Nephron progenitor cell (in vitro differentiated cells): ENCODE data around the gene C14orf132.

Experiments
- DNase-seq: peaks from one replicate; pipeline ENCODE4 v3.0.0; 2021
- H3K27ac Mint-ChIP-seq: 2 replicates; pipeline ENCODE4 v1.8.0; 2021; ENCODE audit warnings: mild to moderate bottlenecking, moderate library complexity, mixed read lengths
- H3K27me3 Mint-ChIP-seq: 2 replicates; pipeline ENCODE4 v1.8.0; 2021; ENCODE audit warnings: mild to moderate bottlenecking, low read depth, mixed read lengths; ENCODE audit not compliant: poor library complexity
- H3K36me3 Mint-ChIP-seq: 2 replicates; pipeline ENCODE4 v1.8.0; 2021; ENCODE audit warnings: low read depth, mixed read lengths
- H3K4me1 Mint-ChIP-seq: 2 replicates; pipeline ENCODE4 v1.8.0; 2021; ENCODE audit warnings: mixed read lengths
- H3K4me3 Mint-ChIP-seq: 2 replicates; pipeline ENCODE4 v1.8.0; 2021; ENCODE audit warnings: mild to moderate bottlenecking, moderate library complexity, mixed read lengths
- H3K9me3 Mint-ChIP-seq: 2 replicates; pipeline ENCODE4 v1.8.0; 2021; ENCODE audit warnings: mild to moderate bottlenecking, moderate library complexity, mixed read lengths
- TF ChIP-seq, protein P1 (sequence below): fragments of 200-600 bp; sonication (generic); IDR thresholded peaks from 2 replicates; pipeline ENCODE4 v1.5.0; 2021; ENCODE audit warnings: antibody characterized with exemption

Gene C14orf132

DNA sequence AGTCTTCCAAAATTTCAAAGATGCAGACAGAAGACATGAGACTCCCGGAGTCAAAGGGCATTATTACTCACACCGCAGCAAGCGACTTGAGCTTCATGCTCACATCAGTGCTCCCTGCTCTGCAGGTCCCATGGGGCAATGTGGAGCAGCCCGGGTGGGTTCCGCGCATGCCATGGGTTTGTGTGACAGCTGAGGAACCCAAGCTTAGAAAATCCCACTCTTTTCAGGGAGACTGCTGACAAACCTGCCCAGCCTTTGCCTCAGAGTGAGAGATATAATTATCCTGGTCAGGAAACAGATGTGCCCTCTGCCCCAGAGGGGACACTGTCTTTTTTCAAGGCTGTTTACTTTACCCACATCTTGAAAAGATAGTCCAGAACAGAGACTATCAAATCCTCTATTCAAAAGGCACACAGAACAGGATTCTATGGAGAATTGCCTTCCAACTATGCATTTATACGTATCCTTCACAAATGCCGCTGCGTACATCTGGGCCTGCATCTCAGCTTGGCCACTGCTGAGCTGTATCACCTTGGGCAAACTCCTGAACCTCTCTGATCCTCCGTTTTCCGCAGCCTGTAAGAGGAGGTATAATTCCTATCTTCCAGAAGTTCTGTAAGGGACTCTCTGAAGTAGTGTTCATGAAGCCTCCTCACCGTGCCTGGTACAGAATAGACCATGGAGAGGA lies 16.0 kb downstream of the C14orf132 start:
- Mint-ChIP-seq H3K9me3 (no peaks in the 10 kb centered on the region), H3K27ac (no peak overlapping the region), H3K4me3 (no peak overlapping the region), H3K27me3 (peaks cover 6% of the 10 kb centered on the region), H3K36me3 (peaks cover 20% of the 10 kb centered on the region), H3K4me1 (peaks cover 40% of the 10 kb centered on the region)
- TF ChIP-seq, protein P1, sequence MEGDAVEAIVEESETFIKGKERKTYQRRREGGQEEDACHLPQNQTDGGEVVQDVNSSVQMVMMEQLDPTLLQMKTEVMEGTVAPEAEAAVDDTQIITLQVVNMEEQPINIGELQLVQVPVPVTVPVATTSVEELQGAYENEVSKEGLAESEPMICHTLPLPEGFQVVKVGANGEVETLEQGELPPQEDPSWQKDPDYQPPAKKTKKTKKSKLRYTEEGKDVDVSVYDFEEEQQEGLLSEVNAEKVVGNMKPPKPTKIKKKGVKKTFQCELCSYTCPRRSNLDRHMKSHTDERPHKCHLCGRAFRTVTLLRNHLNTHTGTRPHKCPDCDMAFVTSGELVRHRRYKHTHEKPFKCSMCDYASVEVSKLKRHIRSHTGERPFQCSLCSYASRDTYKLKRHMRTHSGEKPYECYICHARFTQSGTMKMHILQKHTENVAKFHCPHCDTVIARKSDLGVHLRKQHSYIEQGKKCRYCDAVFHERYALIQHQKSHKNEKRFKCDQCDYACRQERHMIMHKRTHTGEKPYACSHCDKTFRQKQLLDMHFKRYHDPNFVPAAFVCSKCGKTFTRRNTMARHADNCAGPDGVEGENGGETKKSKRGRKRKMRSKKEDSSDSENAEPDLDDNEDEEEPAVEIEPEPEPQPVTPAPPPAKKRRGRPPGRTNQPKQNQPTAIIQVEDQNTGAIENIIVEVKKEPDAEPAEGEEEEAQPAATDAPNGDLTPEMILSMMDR: no peak
- peak; percentile 10 for DNase-seq

DNA sequence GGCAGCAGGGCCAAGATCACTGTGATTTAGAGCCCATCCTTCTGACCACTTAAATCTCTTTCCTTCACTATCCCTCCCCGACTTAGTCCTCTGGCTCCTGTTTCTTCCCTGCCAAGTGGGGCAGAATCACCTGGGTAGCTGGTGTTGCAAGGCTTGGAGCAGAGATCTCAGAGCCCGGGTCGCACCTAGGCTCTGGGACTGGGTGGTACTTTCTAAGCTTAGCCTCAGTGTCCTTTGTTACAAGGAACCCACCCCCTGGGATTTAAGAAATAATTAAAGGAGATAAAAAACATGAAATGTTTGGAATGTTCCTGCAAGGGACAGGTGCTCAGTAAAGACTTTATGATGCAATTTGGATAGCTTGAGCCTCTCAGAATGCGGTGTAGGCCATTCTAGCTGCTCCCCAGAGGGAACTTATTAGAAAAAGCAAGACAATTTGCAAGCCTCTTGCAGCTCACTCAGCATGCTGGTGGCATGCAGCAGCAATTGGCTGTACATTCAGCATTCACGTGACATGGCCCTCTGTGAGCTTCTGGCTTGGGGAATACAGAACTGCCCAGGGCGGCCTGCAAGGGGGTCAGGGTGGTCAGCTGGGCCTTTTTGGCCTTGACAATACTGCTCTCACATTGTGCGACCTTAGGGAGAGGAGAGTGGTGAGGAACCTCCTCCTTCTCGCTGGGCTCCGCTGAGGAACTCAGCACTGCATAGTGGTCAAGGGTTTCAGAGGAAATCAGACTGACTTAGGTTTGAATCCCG lies 16.8 kb downstream of the C14orf132 start:
- no peak for DNase-seq
- TF ChIP-seq, protein P1: no peak
- peaks cover 40% of the 10 kb centered on the region for H3K4me1 Mint-ChIP-seq
- no peak overlapping the region for H3K4me3 Mint-ChIP-seq
- H3K36me3 Mint-ChIP-seq: peaks cover 14% of the 10 kb centered on the region
- H3K27me3 Mint-ChIP-seq: peaks cover 3% of the 10 kb centered on the region
- H3K27ac Mint-ChIP-seq: no peak overlapping the region
- H3K9me3 Mint-ChIP-seq: no peaks in the 10 kb centered on the region

DNA sequence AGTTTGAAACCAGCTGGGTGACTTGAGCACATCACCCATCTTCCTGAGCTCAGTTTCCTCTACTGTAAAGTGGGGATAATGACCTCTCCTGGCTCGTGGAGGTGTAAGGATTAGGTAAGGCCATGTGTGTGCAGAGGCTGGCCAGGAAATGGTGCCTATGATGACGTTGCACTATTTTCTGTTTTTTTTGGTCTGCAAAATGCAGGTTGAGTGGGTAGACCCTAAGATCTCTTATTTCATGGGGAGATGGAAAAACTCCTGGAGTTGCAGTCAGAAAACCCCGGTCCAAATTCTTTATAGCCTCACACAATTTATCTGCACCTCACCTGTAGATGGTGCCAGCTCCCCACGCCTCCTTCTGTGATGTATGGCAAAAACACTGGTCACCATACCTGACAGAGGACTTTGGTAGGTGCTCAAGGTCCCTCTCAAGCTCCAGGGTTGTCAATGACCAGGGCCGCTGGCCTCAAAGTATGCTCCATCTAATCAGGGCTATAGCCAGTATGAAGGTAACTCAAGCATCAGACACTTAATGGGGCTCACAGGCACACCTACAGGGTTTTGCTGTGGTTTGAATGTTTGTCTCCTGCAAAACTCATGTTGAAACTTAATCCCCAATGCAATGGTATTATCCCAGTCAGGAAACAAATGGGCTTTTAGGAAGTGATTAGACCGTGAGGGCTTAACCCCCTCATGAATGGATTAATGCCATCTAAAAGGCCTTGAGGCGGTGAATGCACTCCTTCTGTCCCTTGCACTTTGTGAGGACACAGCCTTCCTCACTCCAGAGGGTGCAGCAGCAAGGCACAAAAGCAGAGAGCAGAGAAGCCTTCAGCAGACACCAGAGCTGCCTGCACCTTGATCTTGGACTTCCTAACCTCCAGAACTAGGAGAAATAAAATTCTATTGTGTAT lies 17.6 kb downstream of the C14orf132 start:
- Mint-ChIP-seq H3K36me3 (peaks cover 10% of the 10 kb centered on the region), H3K4me3 (no peak overlapping the region), H3K9me3 (no peaks in the 10 kb centered on the region), H3K4me1 (peaks cover 39% of the 10 kb centered on the region), H3K27ac (no peak overlapping the region), H3K27me3 (peaks cover 2% of the 10 kb centered on the region)
- TF ChIP-seq, protein P1: no peak
- DNase-seq: no peak

DNA sequence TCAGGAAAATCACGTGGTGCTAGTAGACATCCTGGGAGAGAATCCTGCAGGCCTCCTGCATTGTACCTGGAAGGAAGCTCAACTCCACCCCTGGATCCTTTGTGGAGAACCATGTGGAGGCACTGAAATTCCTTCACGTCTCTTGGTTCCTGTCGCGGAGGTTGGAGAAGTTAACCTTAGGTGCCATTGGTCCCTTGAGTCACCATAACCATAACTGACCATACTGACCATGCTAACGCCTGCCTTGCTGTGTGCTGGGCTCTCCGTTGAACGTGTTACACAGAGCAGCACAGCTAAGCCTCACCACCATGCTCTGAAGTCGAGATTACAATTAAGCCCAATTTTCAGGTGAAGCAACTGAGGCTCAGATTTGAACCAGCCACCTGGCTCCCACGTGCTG lies 18.6 kb downstream of the C14orf132 start:
- Mint-ChIP-seq H3K4me1 (peaks cover 35% of the 10 kb centered on the region), H3K4me3 (no peak overlapping the region), H3K9me3 (no peaks in the 10 kb centered on the region), H3K36me3 (peaks cover 7% of the 10 kb centered on the region), H3K27me3 (peaks cover 2% of the 10 kb centered on the region), H3K27ac (no peak overlapping the region)
- TF ChIP-seq, protein P1: no peak
- no peak for DNase-seq

DNA sequence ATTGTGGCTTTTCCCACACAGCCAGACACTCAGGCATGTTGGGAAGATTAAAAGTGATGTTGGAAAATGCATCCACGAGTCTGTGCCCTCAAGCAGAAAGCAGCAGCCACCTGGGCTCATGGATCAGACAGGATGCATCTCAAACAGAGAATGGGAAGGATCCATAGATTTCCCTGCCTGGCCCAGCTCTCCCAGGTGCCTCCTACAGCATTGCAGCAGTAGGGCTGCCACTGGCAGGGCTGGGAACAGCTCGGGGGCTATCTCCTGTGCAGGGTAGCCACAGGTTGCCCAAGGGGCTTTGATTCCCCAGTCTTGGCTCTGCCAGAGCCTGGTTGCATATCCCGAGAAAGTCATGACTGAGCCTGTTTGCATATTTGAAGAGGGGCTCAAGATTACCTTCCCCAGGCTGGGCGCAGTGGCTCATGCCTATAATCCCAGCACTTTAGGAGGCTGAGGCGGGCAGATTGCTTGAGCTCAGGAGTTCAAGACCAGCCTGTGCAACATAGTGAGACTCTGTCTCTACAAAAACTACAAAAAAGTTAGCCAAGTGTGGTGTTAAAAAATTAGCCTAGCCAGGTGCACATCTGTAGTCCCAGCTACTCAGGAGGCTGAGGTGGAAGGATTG lies 19.5 kb downstream of the C14orf132 start:
- no peaks in the 10 kb centered on the region for H3K9me3 Mint-ChIP-seq
- no peak for DNase-seq
- H3K27ac Mint-ChIP-seq: no peak overlapping the region
- H3K36me3 Mint-ChIP-seq: peaks cover 7% of the 10 kb centered on the region
- peaks cover 28% of the 10 kb centered on the region for H3K4me1 Mint-ChIP-seq
- no peak overlapping the region for H3K4me3 Mint-ChIP-seq
- peaks cover 2% of the 10 kb centered on the region for H3K27me3 Mint-ChIP-seq
- TF ChIP-seq, protein P1: no peak
